ENCODE data around the gene CSTB.

DNA sequence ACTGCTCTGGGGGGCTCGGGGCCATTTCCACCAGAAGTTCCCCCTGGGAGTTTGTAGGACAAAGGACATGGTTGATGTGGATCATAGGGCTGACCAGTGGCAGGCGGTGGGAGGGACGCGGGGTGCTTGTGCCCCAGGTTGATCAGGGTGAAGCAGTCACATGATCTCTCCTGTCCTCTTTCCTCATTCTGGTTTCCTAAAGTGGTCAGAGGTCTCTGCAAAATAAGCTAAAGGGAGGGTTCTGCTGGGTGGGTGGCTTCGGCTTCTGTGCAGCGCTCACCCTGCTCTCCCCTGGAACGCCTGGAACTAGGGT lies 48.0 kb downstream of the CSTB start:
- no peak for TF ChIP-seq TAF1 (IDR thresholded peaks at IDR 0.05; ENCODE audit: borderline replicate concordance, insufficient read depth, low read length)
- no peak for TF ChIP-seq SIN3A (IDR thresholded peaks at IDR 0.05; ENCODE audit: borderline replicate concordance, insufficient read depth, low read length)
- no peak for TF ChIP-seq POLR2AphosphoS5 (IDR thresholded peaks at IDR 0.05; ENCODE audit: low read depth, low read length)
